K562 (cell line): ENCODE results near the gene LCN12. TPM values are rescaled to one million over a fixed set of nuclear protein-coding genes. Genes with fewer than 3 reads are reported as not detected.
A peak's percentile ranks its signal among the peaks of the same experiment; 100 is the strongest.

ENCODE experiments used
- CCAR2 ChIP-seq: fragments of 200-400 bp; formaldehyde crosslinking; IDR thresholded peaks from 2 replicates; pipeline ENCODE4 v1.6.1; 2017; ENCODE audit warnings: mild to moderate bottlenecking, low read depth, low read length
- CREB1 ChIP-seq, 2 experiments: sonication (generic) in 1 of 2; formaldehyde crosslinking in 1 of 2; IDR thresholded peaks; 2 replicates each; pipeline versions ENCODE4 v1.6.1 to v1.8.0; 2012 to 2022; ENCODE audit warnings: inconsistent platforms in 1 of 2, mild to moderate bottlenecking in 1 of 2, missing genetic modification reagents in 1 of 2, moderate library complexity in 1 of 2
- CTBP1 ChIP-seq: fragments of 450-650 bp; IDR thresholded peaks from 2 replicates; pipeline ENCODE4 v1.6.1; 2016; ENCODE audit warnings: borderline replicate concordance
- ESRRA ChIP-seq: fragments of 450-650 bp; IDR thresholded peaks from 2 replicates; pipeline ENCODE4 v1.6.1; 2014; ENCODE audit warnings: low read depth, mild to moderate bottlenecking, moderate library complexity, borderline replicate concordance
- HNRNPL ChIP-seq: fragments of 200-400 bp; formaldehyde crosslinking; IDR thresholded peaks from 2 replicates; pipeline ENCODE4 v1.6.1; 2017; ENCODE audit warnings: low read depth, mild to moderate bottlenecking, low read length
- MCM5 ChIP-seq: fragments of 450-650 bp; IDR thresholded peaks from 2 replicates; pipeline ENCODE4 v1.6.1; 2016; ENCODE audit warnings: low read depth
- NCOR1 ChIP-seq: fragments of 450-650 bp; IDR thresholded peaks from 2 replicates; pipeline ENCODE4 v1.6.1; 2016; ENCODE audit warnings: mild to moderate bottlenecking, moderate library complexity
- NKRF ChIP-seq: fragments of 450-650 bp; IDR thresholded peaks from 2 replicates; pipeline ENCODE4 v1.6.1; 2016; ENCODE audit warnings: borderline replicate concordance
- NUFIP1 ChIP-seq: fragments of 450-650 bp; IDR thresholded peaks from 2 replicates; pipeline ENCODE4 v1.6.1; 2018; ENCODE audit not compliant: partially characterized antibody
- PCBP1 ChIP-seq: fragments of 200-400 bp; formaldehyde crosslinking; IDR thresholded peaks from 2 replicates; pipeline ENCODE4 v1.6.1; 2018; ENCODE audit warnings: mild to moderate bottlenecking, low read depth, low read length; ENCODE audit not compliant: poor library complexity, severe bottlenecking
- POLR2A ChIP-seq: fragments of 450-650 bp; conservative IDR thresholded peaks from 2 replicates; pipeline ENCODE4 v1.6.1; 2016
- SMARCB1 ChIP-seq: IDR thresholded peaks from 2 replicates; pipeline ENCODE4 v1.6.1; 2011; ENCODE audit warnings: improper control_type of control experiment, low read depth; ENCODE audit not compliant: insufficient read length
- SUPT5H ChIP-seq: fragments of 450-650 bp; IDR thresholded peaks from 2 replicates; pipeline ENCODE4 v1.6.1; 2016
- TAF1 ChIP-seq: IDR thresholded peaks from 2 replicates; pipeline ENCODE4 v1.6.1; 2011; ENCODE audit warnings: mild to moderate bottlenecking, low read length, moderate library complexity; ENCODE audit not compliant: insufficient read depth, control insufficient read depth, severe bottlenecking; ENCODE audit errors: extremely low read depth
- TOE1 ChIP-seq, 2 experiments: fragments of 450-650 bp in 1 of 2; sonication (generic) in 1 of 2; formaldehyde crosslinking in 1 of 2; IDR thresholded peaks; 2 replicates each; pipeline versions ENCODE4 v1.7.1 to v1.8.0; 2016 to 2022; ENCODE audit warnings: borderline replicate concordance in 2 of 2, mild to moderate bottlenecking in 2 of 2, antibody characterized with exemption in 1 of 2, inconsistent platforms in 1 of 2, low read depth in 1 of 2, missing genetic modification reagents in 1 of 2, moderate library complexity in 1 of 2
- XRCC5 ChIP-seq: fragments of 200-400 bp; formaldehyde crosslinking; IDR thresholded peaks from 2 replicates; pipeline ENCODE4 v1.6.1; 2017; ENCODE audit warnings: low read depth, mild to moderate bottlenecking, low read length
- ZFX ChIP-seq: sonication (generic); formaldehyde crosslinking; IDR thresholded peaks from 2 replicates; pipeline ENCODE4 v1.8.0; 2022; ENCODE audit warnings: mild to moderate bottlenecking, missing genetic modification reagents, moderate library complexity
- ZNF431 ChIP-seq: sonication (generic); formaldehyde crosslinking; IDR thresholded peaks from 2 replicates; pipeline ENCODE4 v1.8.0; 2022; ENCODE audit warnings: mild to moderate bottlenecking, missing genetic modification reagents
- polyA plus RNA-seq, 8 experiments: library from polyadenylated mRNA; depleted of rRNA in 4 of 8; stranded (reverse) in 5 of 8; unstranded in 3 of 8; fragments of >200 nt; fragmentation: Nextera tagmentation in 2 of 8; fragmentation: Illumina TruSeq in 1 of 8; extraction: Ambion mirVana in 2 of 8; extraction: Trizol in 1 of 8; gene quantifications; 2 replicates each; pipeline versions ENCODE4 v1.2.1 to v1.2.3, GENCODE V29; 2011 to 2014; ENCODE audit warnings: inconsistent platforms in 1 of 8, missing spikeins in 1 of 8
- total RNA-seq, 7 experiments: library from RNA; depleted of rRNA in 6 of 7; stranded (reverse); fragments of >200 nt in 6 of 7; fragmentation: Illumina TruSeq in 2 of 7; extraction: Trizol in 2 of 7; gene quantifications; 2 replicates each; pipeline versions ENCODE4 v1.2.1 to v1.2.3, GENCODE V29; 2011 to 2021; ENCODE audit warnings: low replicate concordance in 1 of 7
- TF ChIP-seq, protein P1 (sequence below): sonication (generic); formaldehyde crosslinking; IDR thresholded peaks from 2 replicates; pipeline ENCODE4 v1.8.0; 2022; ENCODE audit warnings: missing genetic modification reagents, mild to moderate bottlenecking, moderate library complexity, borderline replicate concordance
- TF ChIP-seq, protein P2 (sequence below), 3 experiments: fragments of 200-800 bp in 1 of 3; fragments of 250-450 bp in 1 of 3; fragments of 450-650 bp in 1 of 3; sonication (Bioruptor Pico) in 1 of 3; sonication (Bioruptor generic) in 1 of 3; formaldehyde crosslinking in 1 of 3; IDR thresholded peaks; 2 replicates each; pipeline versions ENCODE4 v1.6.1 to v1.8.0; 2016 to 2022; ENCODE audit warnings: mild to moderate bottlenecking in 2 of 3, missing genetic modification characterization in 2 of 3, missing compliant biosample characterization in 1 of 3, moderate library complexity in 1 of 3

The LCN12 gene
- total and polyA plus RNA-seq, 9 of the 15 experiments (the other 6 are each of a cell fraction or from before 2014, with no cell fraction given), result 0.05 TPM; not detected in 8

DNA sequence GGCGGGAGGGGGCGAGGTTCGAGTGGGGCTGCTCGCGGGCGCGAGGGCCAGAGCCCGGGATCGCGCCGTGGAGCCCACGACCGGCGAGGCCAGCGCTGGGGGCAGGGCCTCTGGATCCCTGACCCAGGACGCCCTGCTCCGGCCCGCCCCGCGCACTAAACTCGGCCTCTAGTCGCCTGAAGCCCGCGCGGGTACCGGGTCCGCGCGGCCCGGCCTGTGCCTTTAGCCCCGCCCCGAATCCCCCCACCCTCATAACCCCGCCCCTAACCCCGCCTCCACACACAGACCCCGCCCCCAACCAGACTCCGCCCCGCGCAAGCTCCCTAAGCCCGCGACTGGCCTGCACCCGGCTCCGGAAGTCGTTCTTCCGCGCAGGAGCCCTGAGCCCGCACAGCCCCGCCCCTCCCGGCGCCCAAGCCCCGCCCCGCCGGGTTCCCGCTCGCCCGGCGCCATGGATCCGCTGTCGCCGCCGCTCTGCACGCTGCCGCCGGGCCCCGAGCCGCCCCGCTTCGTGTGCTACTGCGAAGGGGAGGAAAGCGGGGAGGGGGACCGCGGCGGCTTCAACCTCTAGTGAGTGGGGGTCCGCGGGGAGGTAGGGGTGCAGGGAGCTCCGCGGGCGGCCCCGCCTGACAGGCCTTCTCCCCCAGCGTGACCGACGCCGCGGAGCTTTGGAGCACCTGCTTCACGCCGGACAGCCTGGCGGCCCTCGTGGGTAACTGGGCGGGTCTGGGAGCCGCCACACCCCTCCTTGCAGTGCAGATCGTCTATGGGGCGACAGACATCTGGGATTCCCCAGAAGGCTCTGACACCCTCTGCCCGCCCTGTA is 40.1 kb downstream of the LCN12 start, which contains the start of gene PAXX (continued):
- no peak for TF ChIP-seq SMARCB1
- TF ChIP-seq TOE1 (IDR thresholded peaks at IDR 0.05; ENCODE audit: borderline replicate concordance), result no peak
- 0 out of 2 replicates have a peak, but pooled peaks have one; percentile 72 for TF ChIP-seq TOE1 (CRISPR knock-in tag; IDR thresholded peaks at IDR 0.05; ENCODE audit: borderline replicate concordance, low read depth)
- 0 out of 2 replicates have a peak, but pooled peaks have one; percentile 1 for TF ChIP-seq NCOR1
- no peak for TF ChIP-seq NUFIP1
- no peak for TF ChIP-seq CREB1 (IDR thresholded peaks at IDR 0.05)
- peak; percentile 38; the same call in 1 of the 2 replicates for TF ChIP-seq CREB1 (CRISPR knock-in tag; IDR thresholded peaks at IDR 0.05)
- peak; percentile 75 for TF ChIP-seq TAF1
- TF ChIP-seq XRCC5, result no peak
- TF ChIP-seq SUPT5H, result peak; percentile 57; the same call in 1 of the 2 replicates
- TF ChIP-seq, protein P1, sequence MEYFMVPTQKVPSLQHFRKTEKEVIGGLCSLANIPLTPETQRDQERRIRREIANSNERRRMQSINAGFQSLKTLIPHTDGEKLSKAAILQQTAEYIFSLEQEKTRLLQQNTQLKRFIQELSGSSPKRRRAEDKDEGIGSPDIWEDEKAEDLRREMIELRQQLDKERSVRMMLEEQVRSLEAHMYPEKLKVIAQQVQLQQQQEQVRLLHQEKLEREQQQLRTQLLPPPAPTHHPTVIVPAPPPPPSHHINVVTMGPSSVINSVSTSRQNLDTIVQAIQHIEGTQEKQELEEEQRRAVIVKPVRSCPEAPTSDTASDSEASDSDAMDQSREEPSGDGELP (CRISPR knock-in tag), result peak; percentile 60
- 0 out of 2 replicates have a peak, but pooled peaks have one; percentile 9 for TF ChIP-seq HNRNPL
- TF ChIP-seq CTBP1, result peak; percentile 70
- peak; percentile 31; the same call in 1 of the 2 replicates for TF ChIP-seq ESRRA
- TF ChIP-seq NKRF, result peak; percentile 95; the same call in 1 of the 2 replicates
- no peak for TF ChIP-seq CCAR2
- peak; percentile 84 for TF ChIP-seq ZFX (CRISPR knock-in tag)
- peak; percentile 62; the same call in 1 of the 2 replicates for TF ChIP-seq ZNF431 (CRISPR knock-in tag)
- TF ChIP-seq MCM5, result no peak
- peak; percentile 77 for TF ChIP-seq POLR2A
- TF ChIP-seq, protein P2, sequence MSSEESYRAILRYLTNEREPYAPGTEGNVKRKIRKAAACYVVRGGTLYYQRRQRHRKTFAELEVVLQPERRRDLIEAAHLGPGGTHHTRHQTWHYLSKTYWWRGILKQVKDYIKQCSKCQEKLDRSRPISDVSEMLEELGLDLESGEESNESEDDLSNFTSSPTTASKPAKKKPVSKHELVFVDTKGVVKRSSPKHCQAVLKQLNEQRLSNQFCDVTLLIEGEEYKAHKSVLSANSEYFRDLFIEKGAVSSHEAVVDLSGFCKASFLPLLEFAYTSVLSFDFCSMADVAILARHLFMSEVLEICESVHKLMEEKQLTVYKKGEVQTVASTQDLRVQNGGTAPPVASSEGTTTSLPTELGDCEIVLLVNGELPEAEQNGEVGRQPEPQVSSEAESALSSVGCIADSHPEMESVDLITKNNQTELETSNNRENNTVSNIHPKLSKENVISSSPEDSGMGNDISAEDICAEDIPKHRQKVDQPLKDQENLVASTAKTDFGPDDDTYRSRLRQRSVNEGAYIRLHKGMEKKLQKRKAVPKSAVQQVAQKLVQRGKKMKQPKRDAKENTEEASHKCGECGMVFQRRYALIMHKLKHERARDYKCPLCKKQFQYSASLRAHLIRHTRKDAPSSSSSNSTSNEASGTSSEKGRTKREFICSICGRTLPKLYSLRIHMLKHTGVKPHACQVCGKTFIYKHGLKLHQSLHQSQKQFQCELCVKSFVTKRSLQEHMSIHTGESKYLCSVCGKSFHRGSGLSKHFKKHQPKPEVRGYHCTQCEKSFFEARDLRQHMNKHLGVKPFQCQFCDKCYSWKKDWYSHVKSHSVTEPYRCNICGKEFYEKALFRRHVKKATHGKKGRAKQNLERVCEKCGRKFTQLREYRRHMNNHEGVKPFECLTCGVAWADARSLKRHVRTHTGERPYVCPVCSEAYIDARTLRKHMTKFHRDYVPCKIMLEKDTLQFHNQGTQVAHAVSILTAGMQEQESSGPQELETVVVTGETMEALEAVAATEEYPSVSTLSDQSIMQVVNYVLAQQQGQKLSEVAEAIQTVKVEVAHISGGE (CRISPR knock-in tag; IDR thresholded peaks at IDR 0.05), result peak in 1 of 3 experiments; percentile 24; a peak in 1 of 6 replicates
- TF ChIP-seq PCBP1, result peak; percentile 50
